CD4-positive, CD25-positive, alpha-beta regulatory T cell (primary cell): ENCODE results near the gene NCAPG2. TPM values are rescaled to one million over a fixed set of nuclear protein-coding genes. Genes with fewer than 3 reads are reported as not detected.
"Not testable (repeated sequence)": the region's sequence is repeated elsewhere in the genome, so short reads cannot be mapped to it uniquely, and the experiment has no call there.

ENCODE experiments used
- ATAC-seq, 2 donors: fragments of 150-1000 bp; cut with Tn5 transposase; one replicate each; pipeline ENCODE4 v1.10.0; 2021; ENCODE audit warnings: low read depth in 2 of 2, moderate number of reproducible peaks in 2 of 2, moderate library complexity in 1 of 2
- DNase-seq, 3 donors: peaks; one replicate each; pipeline versions ENCODE4 v3.0.0 to v3.0.0-alpha.2; 2012 to 2022; ENCODE audit warnings: mixed read lengths in 1 of 3
- H3K27ac ChIP-seq: one replicate; pipeline ENCODE4 v1.7.0; 2013; ENCODE audit warnings: mild to moderate bottlenecking, low read length; ENCODE audit not compliant: insufficient read depth, poor library complexity, severe bottlenecking
- H3K27me3 ChIP-seq: one replicate; pipeline ENCODE4 v1.7.0; 2013; ENCODE audit warnings: low read length; ENCODE audit not compliant: control insufficient read depth, insufficient read depth
- H3K36me3 ChIP-seq: one replicate; pipeline ENCODE4 v1.7.0; 2013; ENCODE audit warnings: mild to moderate bottlenecking, low read length, moderate library complexity; ENCODE audit not compliant: control insufficient read depth, insufficient read depth
- H3K4me1 ChIP-seq: 2 replicates; pipeline ENCODE4 v1.7.0; 2013; ENCODE audit warnings: mild to moderate bottlenecking, low read length; ENCODE audit not compliant: insufficient read depth, control insufficient read depth, poor library complexity, severe bottlenecking
- H3K4me3 ChIP-seq: one replicate; pipeline ENCODE4 v1.7.0; 2013; ENCODE audit warnings: low read depth, mild to moderate bottlenecking, low read length, moderate library complexity
- H3K9me3 ChIP-seq, 2 experiments: 1 replicate in 1 of 2; 2 replicates in 1 of 2; pipeline ENCODE4 v1.7.0; 2013; ENCODE audit warnings: low read length in 2 of 2, mild to moderate bottlenecking in 1 of 2, moderate library complexity in 1 of 2; ENCODE audit not compliant: control insufficient read depth in 2 of 2
- H3K27ac Mint-ChIP-seq, 3 donors: one replicate each; pipeline ENCODE4 v1.8.0; 2020 to 2022; ENCODE audit warnings: mild to moderate bottlenecking in 3 of 3, mixed read lengths in 3 of 3, moderate library complexity in 2 of 3
- H3K27me3 Mint-ChIP-seq: one replicate; pipeline ENCODE4 v1.8.0; 2022; ENCODE audit warnings: mild to moderate bottlenecking, mixed read lengths
- H3K36me3 Mint-ChIP-seq: one replicate; pipeline ENCODE4 v1.8.0; 2020; ENCODE audit warnings: mixed read lengths
- H3K4me1 Mint-ChIP-seq, 4 donors: one replicate each; pipeline ENCODE4 v1.8.0; 2020 to 2022; ENCODE audit warnings: mixed read lengths in 4 of 4, mild to moderate bottlenecking in 1 of 4
- H3K4me3 Mint-ChIP-seq, 4 donors: one replicate each; pipeline ENCODE4 v1.8.0; 2020 to 2022; ENCODE audit warnings: mild to moderate bottlenecking in 4 of 4, mixed read lengths in 4 of 4, moderate library complexity in 3 of 4
- H3K9me3 Mint-ChIP-seq, 7 donors: one replicate each; pipeline ENCODE4 v1.8.0; 2020 to 2022; ENCODE audit warnings: mixed read lengths in 7 of 7, mild to moderate bottlenecking in 3 of 7, moderate library complexity in 2 of 7
- polyA plus RNA-seq, 4 donors: library from polyadenylated mRNA; unstranded; fragments of 300-500 nt; fragmentation: Illumina TruSeq; gene quantifications; one replicate each; pipeline ENCODE4 v1.2.3, GENCODE V29; 2021
- total RNA-seq: library from RNA; stranded (reverse); gene quantifications from one replicate; pipeline ENCODE4 v1.2.3, GENCODE V29; 2022

The NCAPG2 gene
- total and polyA plus RNA-seq, 5 donors from 2014 or later: 2.7 to 10.6 (median 4.4) TPM

GRCh38 chr7:158642149-158642548 lies 62.5 kb downstream of the NCAPG2 start:
- Mint-ChIP-seq H3K27ac (no peak overlapping the region), H3K9me3 (no peaks in the 10 kb centered on the region), H3K27me3 (no peaks in the 10 kb centered on the region), H3K36me3 (peaks cover 34% of the 10 kb centered on the region), H3K4me3 (no peak overlapping the region), H3K4me1 (peaks cover 0 to 1% (median 0%) of the 10 kb centered on the region in 4 donors)
- H3K27me3 ChIP-seq: no peaks in the 10 kb centered on the region
- H3K9me3 ChIP-seq: no peaks in the 10 kb centered on the region
- no peaks in the 10 kb centered on the region for H3K4me1 ChIP-seq
- DNase-seq: no peak
- H3K36me3 ChIP-seq: peaks cover 12% of the 10 kb centered on the region
- no peak for ATAC-seq
- no peak overlapping the region for H3K4me3 ChIP-seq
- H3K27ac ChIP-seq: no peak overlapping the region

- Mint-ChIP-seq H3K27me3 (no peaks in the 10 kb centered on the region), H3K27ac (peak overlapping the region in 2 of 3 donors; percentile 22 to 31), H3K9me3 (no peaks in the 10 kb centered on the region), H3K36me3 (peaks cover 21% of the 10 kb centered on the region), H3K4me1 (peaks cover 0 to 1% (median 0%) of the 10 kb centered on the region in 4 donors), H3K4me3 (peak overlapping the region in 1 of 4 donors; percentile 40)
- Histone ChIP-seq H3K4me3 (no peak overlapping the region), H3K4me1 (no peaks in the 10 kb centered on the region), H3K27me3 (no peaks in the 10 kb centered on the region), H3K36me3 (no peaks in the 10 kb centered on the region), H3K9me3 (no peaks in the 10 kb centered on the region), H3K27ac (no peak overlapping the region)
- ATAC-seq (no peak), DNase-seq (no peak)
Observed at GRCh38 chr7:158638001-158638400, 66.6 kb downstream of the NCAPG2 start.

- Histone ChIP-seq H3K4me3 (no peak overlapping the region), H3K36me3 (no peaks in the 10 kb centered on the region), H3K4me1 (no peaks in the 10 kb centered on the region), H3K27ac (no peak overlapping the region), H3K27me3 (no peaks in the 10 kb centered on the region), H3K9me3 (no peaks in the 10 kb centered on the region)
- H3K4me3 Mint-ChIP-seq: no peak overlapping the region
- no peaks in the 10 kb centered on the region for H3K27me3 Mint-ChIP-seq
- peak overlapping the region in 2 of 3 donors; percentile 17 to 87 for H3K27ac Mint-ChIP-seq
- H3K36me3 Mint-ChIP-seq: peaks cover 24% of the 10 kb centered on the region
- ATAC-seq: no peak
- H3K9me3 Mint-ChIP-seq: no peaks in the 10 kb centered on the region
- DNase-seq: no peak
- peaks cover 0 to 2% (median 0%) of the 10 kb centered on the region in 4 donors for H3K4me1 Mint-ChIP-seq
Observed at GRCh38 chr7:158633055-158633956, 71.3 kb downstream of the NCAPG2 start.

- H3K27me3 ChIP-seq: no peaks in the 10 kb centered on the region
- DNase-seq: no peak
- Mint-ChIP-seq H3K27me3 (no peaks in the 10 kb centered on the region), H3K4me3 (no peak overlapping the region), H3K27ac (peak overlapping the region in 2 of 3 donors; percentile 64 to 90), H3K4me1 (peaks cover 0 to 2% (median 0%) of the 10 kb centered on the region in 4 donors), H3K36me3 (peaks cover 30% of the 10 kb centered on the region), H3K9me3 (no peaks in the 10 kb centered on the region)
- ATAC-seq: no peak
- H3K9me3 ChIP-seq: no peaks in the 10 kb centered on the region
- H3K4me3 ChIP-seq: no peak overlapping the region
- no peaks in the 10 kb centered on the region for H3K4me1 ChIP-seq
- no peaks in the 10 kb centered on the region for H3K36me3 ChIP-seq
- no peak overlapping the region for H3K27ac ChIP-seq
Observed at GRCh38 chr7:158631574-158632195, 72.9 kb downstream of the NCAPG2 start.

GRCh38 chr7:158626289-158626688 lies 78.3 kb downstream of the NCAPG2 start:
- not testable (repeated sequence) for DNase-seq, ATAC-seq

GRCh38 chr7:158623241-158623640 lies 81.4 kb downstream of the NCAPG2 start:
- DNase-seq: no peak
- Mint-ChIP-seq H3K36me3 (peaks cover 15% of the 10 kb centered on the region), H3K9me3 (no peaks in the 10 kb centered on the region), H3K27ac (peak overlapping the region in 1 of 3 donors; percentile 15), H3K27me3 (no peaks in the 10 kb centered on the region), H3K4me1 (peaks cover 0 to 10% (median 0%) of the 10 kb centered on the region in 4 donors), H3K4me3 (no peak overlapping the region)
- no peak overlapping the region for H3K4me3 ChIP-seq
- ATAC-seq: no peak
- no peaks in the 10 kb centered on the region for H3K9me3 ChIP-seq
- no peak overlapping the region for H3K27ac ChIP-seq
- H3K27me3 ChIP-seq: no peaks in the 10 kb centered on the region
- H3K4me1 ChIP-seq: no peaks in the 10 kb centered on the region
- no peaks in the 10 kb centered on the region for H3K36me3 ChIP-seq

More at GRCh38 chr7:158626289-158626688, 78.3 kb downstream of the NCAPG2 start:
- H3K27ac ChIP-seq, H3K4me1 Mint-ChIP-seq, H3K27me3 Mint-ChIP-seq, H3K9me3 ChIP-seq, H3K4me3 ChIP-seq, H3K4me1 ChIP-seq, H3K27me3 ChIP-seq, H3K36me3 ChIP-seq, H3K9me3 Mint-ChIP-seq: not testable (repeated sequence)
- peak overlapping the region in 1 of 4 donors; percentile 32 for H3K4me3 Mint-ChIP-seq
- peaks cover 33% of the 10 kb centered on the region for H3K36me3 Mint-ChIP-seq
- H3K27ac Mint-ChIP-seq: peak overlapping the region in 1 of 3 donors; percentile 38

- H3K27me3 ChIP-seq: no peaks in the 10 kb centered on the region
- H3K9me3 ChIP-seq: no peaks in the 10 kb centered on the region
- no peak for ATAC-seq
- no peaks in the 10 kb centered on the region for H3K9me3 Mint-ChIP-seq
- peaks cover 10% of the 10 kb centered on the region for H3K36me3 Mint-ChIP-seq
- no peak for DNase-seq
- no peak overlapping the region for H3K27ac ChIP-seq
- no peaks in the 10 kb centered on the region for H3K36me3 ChIP-seq
- no peaks in the 10 kb centered on the region for H3K27me3 Mint-ChIP-seq
- no peak overlapping the region for H3K4me3 ChIP-seq
- peaks cover 0 to 10% (median under 1%) of the 10 kb centered on the region in 4 donors for H3K4me1 Mint-ChIP-seq
- H3K4me3 Mint-ChIP-seq: no peak overlapping the region
- H3K27ac Mint-ChIP-seq: no peak overlapping the region
- H3K4me1 ChIP-seq: no peaks in the 10 kb centered on the region
Observed at GRCh38 chr7:158620839-158621441, 83.7 kb downstream of the NCAPG2 start.
